Stimulated activated naive CD8-positive, alpha-beta T cell treated with anti-CD3 and anti-CD28 coated beads, Interleukin-15, Interleukin-2, amounts not matched to agents 100 U/mL and 50 U/mL, for 24 hours (primary cell): ENCODE data around the gene RABL2A.
"Not testable (repeated sequence)": the region's sequence is repeated elsewhere in the genome, so short reads cannot be mapped to it uniquely, and the experiment has no call there.

Source experiments
- ATAC-seq: fragments of 150-1000 bp; cut with Tn5 transposase; one replicate; pipeline ENCODE4 v1.10.0; 2021
- DNase-seq: peaks from one replicate; pipeline ENCODE4 v3.0.0; 2021

The RABL2A gene

DNA sequence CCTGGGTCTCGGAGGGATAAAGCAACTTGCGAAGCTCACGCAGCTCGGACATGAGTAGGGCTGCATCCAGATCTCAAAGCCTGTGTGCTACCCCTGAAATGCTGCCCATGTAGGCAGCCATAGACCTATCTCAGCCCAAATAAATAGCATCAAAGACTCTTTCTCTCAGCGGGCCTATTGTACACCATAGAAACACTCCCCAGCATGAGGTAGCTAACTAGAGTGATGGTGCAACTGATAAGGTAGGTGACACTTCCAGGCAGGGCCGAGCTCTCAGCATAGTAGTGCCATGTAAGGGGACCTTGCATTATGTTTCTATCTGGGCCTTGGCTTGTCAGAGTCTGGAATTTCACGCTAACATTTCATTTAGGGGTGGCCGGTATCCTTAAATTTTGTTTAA lies 52.4 kb downstream of the RABL2A start:
- DNase-seq (no peak), ATAC-seq (no peak)

DNA sequence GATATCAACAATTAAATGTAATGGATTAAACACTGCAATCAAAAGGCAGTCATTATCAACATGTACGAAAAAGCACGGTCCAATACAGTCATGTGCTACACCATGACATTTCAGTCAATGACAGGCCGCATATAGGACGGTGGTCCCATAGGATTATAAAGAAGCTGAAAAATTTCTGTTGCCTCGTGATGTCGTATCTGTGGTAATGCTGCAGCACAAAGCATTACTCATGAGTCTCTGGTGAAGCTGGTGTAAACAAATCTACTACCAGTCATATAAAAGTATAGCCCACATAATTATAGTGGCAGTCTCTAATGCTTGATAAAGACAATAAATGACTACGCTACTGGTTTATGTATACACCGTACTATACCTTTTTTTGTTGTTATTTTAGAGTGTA lies 58.4 kb downstream of the RABL2A start:
- no peak for DNase-seq

GRCh38 chr2:113686537-113686936 lies 59.5 kb downstream of the RABL2A start:
- ATAC-seq (no peak), DNase-seq (no peak)

More for the DNA sequence above, 58.4 kb downstream of the RABL2A start:
- no peak for ATAC-seq

GRCh38 chr2:113690871-113691270 lies 63.8 kb downstream of the RABL2A start:
- ATAC-seq, DNase-seq: not testable (repeated sequence)
